ENCODE measurements around the gene CXCR5.
"Not testable (repeated sequence)": the region's sequence is repeated elsewhere in the genome, so short reads cannot be mapped to it uniquely, and the experiment has no call there.

The CXCR5 gene, protein sequence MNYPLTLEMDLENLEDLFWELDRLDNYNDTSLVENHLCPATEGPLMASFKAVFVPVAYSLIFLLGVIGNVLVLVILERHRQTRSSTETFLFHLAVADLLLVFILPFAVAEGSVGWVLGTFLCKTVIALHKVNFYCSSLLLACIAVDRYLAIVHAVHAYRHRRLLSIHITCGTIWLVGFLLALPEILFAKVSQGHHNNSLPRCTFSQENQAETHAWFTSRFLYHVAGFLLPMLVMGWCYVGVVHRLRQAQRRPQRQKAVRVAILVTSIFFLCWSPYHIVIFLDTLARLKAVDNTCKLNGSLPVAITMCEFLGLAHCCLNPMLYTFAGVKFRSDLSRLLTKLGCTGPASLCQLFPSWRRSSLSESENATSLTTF

GRCh38 chr11:118883368-118884071 lies at the start of gene CXCR5:
CXCR5 (plus strand) TSS chr11:118883892; CDS start chr11:118883942, 50 bp downstream.
- no peak for DNase-seq

DNA sequence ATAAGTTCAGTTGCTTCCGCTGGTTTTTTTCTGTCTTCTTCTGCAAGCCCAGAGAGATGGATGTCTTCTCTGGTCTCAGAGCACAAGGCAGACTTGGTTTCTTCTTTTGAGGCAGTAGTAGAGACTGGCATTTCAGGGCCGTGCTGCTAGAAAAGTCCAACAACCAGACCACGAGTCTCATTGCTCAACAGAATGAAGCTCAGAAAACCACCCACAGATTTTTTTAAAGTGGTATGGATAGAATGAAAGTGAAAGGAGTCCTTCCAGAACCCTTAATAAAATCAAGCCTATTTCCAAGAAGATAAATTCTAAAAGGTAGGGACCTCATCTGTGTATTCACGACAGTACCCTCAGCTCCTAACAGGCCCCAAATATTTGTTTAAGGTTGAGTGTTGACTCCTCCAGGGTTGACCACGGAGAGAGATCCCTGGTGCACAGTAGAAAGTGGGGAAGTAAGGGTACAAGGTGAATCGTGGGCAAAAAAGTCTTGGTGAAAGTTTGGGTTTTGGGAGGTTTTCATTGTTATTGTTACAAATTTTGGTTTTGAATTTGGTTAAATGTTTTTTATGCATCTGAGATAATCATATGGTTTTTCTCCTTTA lies 49.2 kb upstream of the CXCR5 start:
- DNase-seq = no peak

- no peak for DNase-seq
These were observed 45.8 kb upstream of the CXCR5 start for GRCh38 chr11:118837868-118838267.

DNA sequence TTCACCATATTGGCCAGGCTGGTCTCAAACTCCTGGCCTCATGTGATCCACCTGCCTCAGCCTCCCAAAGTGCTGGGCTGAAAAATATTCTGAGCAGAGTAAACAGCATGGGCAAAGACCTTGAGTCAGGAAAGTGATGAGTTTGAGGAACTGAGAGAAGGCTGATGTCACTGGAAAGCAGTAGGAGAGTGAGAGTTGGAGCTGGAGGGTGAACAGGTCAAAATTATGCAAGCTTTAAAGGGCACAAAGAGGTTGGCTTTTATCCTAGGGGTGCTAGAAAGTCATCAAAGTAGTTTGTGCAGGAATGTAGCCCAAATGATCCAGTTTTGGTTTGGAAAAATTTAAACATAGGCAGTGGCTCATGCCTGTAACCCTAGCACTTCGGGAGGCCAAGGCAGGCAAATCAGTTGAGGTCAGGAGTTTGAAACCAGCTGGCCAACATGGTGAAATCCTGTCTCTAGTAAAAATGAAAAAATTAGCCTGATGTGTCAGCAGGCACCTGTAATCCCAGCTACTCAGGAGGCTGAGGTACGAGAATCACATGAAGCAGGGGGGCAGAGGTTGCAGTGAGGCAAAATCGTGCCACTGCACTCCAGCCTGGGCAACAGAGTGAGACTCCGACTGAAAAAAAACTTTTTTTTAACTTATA lies 44.7 kb upstream of the CXCR5 start:
- peak; percentile 53 for DNase-seq

DNA sequence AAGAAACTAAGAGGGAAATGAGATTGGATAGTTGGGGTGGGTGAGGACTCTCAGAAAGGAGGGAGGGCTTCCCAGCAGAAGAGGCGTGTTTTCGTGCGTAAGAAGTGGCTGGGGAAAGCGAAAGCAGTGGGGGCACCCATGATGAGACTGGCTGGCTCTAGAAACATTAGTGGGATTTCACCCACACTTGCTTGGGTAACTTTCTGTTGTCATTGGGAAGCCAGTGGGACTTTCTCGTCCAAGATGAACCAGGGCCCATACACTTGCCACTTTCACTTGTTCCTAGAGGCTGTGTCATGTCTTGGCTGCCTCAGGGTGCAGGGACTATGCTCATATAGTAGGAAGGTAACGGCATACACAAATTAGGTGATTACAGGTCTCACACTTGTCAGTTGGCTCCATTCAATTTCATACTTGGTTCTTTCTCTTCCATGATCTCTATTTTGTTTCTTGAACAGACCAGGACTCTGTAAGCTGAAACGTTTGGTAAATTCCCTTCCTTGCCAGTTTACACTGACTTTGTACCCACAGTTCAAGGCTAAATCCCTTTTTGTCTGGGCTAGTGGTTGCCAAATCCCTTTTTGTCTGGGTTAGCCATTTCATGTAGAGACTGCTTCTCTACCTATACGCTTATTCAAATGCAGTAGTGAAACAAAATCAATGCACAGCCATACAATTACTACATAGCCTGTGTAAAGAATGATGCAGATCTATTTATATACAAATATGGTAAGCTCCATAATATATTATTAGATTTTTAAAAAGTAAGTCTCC lies 42.0 kb upstream of the CXCR5 start:
- no peak for DNase-seq

GRCh38 chr11:118842369-118842768 lies 41.3 kb upstream of the CXCR5 start:
- DNase-seq = no peak

GRCh38 chr11:118842843-118843242 lies 40.8 kb upstream of the CXCR5 start:
- DNase-seq = not testable (repeated sequence)

DNA sequence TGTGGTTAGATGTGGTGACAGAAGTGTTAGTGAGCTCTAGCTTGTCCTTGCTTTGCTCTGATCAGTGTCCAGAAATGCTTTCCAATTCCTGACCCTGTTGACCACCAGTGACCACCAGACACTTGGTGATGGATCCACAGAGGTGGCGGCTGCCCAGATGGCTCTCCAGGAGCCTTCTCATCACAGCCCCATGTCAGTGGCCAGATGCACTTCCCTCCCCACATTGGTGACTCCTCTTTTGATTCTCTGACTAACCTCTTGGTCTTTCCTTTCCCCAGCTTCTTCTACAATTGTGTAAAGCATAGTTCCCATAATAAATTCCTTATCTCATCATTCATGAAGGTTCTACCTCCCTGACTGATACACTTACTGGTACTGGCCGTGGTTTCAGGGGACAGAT lies 40.1 kb upstream of the CXCR5 start:
- no peak for DNase-seq

- no peak for DNase-seq
These were observed 38.3 kb upstream of the CXCR5 start for GRCh38 chr11:118845369-118845768.

DNA sequence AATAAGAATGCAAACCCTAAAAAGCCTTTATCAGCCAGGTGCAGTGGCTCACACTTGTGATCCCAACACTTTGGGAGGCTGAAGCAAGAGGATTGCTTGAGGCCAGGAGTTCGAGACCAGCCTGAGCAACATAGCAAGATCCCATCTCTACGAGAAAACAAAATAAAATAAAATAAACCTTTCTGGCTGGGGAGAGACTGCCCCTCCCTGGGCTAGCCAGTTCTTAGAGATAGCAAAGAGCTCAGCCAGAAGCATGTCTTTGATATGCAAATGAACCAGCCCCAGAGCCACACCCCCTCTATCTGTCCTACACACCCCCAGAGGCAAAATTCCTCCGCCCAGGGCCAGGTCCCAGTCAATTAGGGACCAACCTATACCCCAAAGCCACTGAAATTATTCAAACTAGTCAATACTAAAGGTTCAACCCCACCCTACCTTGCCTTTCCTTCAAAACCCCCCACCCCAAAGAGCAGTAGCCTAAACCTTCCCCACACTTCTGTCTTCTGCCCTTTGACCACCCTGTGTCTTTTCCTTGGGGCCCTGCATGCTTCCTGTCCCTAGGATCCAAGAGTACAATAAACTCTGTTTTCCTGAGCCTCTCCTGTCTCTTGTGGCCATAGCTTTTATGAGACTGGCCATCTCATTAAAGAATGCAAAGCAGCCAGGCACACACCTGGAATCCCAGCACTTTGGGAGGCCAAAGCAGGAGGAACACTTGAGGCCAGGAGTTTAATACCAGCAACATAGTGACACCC lies 37.3 kb upstream of the CXCR5 start:
- no peak for DNase-seq

DNA sequence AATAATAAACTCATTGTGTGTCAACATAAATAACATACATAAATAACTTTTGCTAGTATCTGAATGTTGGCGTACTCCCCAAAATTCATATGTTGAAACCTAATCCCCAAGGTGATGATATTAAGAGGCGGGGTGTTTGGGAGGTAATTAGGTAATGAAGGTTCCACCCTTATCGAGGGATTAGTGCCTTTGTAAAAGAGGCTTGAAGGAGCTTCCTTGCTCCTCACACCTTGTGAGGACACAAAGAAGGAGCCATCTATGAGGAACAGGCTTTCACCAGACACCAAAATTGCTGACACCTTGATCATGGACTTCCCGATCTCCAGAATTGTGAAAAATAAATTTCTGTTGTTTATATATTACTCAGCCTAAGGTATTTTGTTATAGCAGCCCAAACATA lies 33.9 kb upstream of the CXCR5 start:
- DNase-seq = no peak

DNA sequence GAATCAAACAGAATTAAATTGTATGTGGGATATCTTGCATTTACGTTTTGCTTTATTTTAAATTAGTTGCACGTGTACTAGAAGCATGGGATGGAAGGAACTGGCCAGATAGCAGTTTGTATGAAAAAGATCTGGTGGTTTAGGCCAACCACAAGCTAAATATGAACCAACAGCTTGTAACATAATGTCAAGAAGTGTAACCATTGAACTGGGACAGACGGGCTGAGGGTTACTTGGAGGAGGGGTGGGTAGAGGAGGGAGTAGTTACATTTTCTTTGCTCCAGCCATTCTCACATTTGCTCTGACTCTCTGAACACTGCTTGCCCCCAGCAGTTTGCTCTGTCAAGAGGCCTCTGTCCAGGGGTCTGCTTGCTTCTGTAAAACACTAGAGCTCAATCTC lies 31.7 kb upstream of the CXCR5 start:
- no peak for DNase-seq

GRCh38 chr11:118853678-118854077 lies 30.0 kb upstream of the CXCR5 start:
- no peak for DNase-seq

GRCh38 chr11:118856314-118856713 lies 27.4 kb upstream of the CXCR5 start:
- no peak for DNase-seq

- no peak for DNase-seq
These were observed 26.3 kb upstream of the CXCR5 start for GRCh38 chr11:118857385-118857784.

DNA sequence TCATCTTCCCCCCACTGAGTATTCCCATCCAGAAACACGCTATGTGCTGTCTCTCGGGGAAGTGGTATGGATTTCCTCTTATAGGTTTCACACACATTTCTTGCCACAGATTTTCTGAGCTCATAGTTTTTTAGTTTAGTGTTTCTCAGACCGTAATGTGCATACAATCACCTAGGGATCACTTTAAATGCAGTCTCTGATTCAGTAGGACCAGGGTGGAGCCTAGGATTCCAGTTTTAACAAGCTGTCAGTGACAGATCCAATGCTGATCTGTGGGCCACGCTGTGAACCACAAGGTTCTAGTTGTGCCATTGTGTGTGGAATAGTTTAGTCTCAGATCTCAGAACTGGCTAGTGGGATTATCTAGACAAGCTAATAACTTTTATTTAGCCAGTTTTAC lies 23.7 kb upstream of the CXCR5 start:
- no peak for DNase-seq

GRCh38 chr11:118868659-118869058 lies 15.0 kb upstream of the CXCR5 start:
- no peak for DNase-seq

- DNase-seq = no peak
These were observed 13.0 kb upstream of the CXCR5 start for GRCh38 chr11:118870396-118871343.

GRCh38 chr11:118872403-118872821 lies 11.3 kb upstream of the CXCR5 start:
- DNase-seq = no peak

GRCh38 chr11:118873804-118874203 lies 9.9 kb upstream of the CXCR5 start:
- no peak for DNase-seq

DNA sequence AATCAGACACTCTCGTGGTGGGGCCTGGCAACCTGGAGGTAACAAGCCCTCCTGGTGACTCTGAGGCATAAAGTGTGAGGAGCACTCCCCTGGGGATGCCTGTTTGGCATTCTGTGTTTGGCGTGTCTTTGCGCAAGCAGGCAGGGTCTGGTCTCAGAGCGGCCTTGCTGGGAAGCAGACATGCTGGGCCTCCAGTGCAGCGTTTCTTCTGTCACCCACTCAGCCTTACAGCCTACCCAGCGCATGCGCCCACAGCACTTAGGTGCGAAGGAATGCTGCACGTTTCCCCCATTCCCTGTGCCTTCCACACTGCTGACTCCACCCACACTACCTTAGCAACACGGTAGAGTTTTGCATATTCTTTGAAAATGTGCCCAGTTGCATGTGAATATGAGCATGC lies 7.4 kb upstream of the CXCR5 start:
- no peak for DNase-seq

All from SIG-M5 (cell line).